Measurements from ENCODE around the gene U2AF1L4.

U2AF1L4 gene

DNA sequence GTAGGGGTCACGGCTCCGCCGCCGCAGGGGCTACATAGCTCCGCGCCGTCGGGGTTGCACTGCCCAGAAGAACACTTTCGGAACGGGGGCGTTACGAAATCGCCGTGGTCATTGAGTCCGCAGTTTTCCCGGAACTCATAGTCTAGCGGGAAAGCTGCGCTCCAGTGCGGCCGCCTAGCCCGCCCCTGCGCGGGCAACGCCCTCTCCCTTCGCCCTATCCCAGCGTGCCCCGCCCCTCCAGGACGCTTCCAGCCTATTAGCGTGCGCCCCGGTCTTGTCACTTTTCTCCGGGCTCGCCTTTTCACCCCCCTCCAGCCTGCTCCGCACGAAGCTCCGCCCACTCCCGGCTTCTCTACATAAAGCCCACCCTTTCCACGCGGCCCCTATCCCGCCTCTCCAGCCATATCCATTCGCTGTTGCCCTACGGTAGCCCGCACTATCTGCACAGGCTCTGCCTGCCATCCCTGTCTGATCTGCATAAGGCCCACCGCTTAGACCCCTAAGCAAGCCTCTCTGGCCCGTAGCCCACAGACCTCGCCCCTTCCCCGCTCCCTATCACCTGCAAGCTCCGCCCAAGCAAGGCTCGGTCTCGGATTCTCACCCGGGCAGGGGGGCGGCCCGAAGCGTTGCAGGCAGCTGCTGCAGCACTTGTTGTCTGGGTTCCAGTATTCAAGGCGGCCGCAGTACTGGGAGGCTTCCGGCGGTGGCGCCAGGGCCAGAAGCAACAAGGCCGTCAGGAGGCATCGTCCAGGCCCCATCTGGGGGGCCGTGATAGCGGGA is 4.6 kb downstream of the U2AF1L4 start:
- Histone ChIP-seq H3K27ac (ENCODE audit: poor library complexity, severe bottlenecking) (peak overlapping the region; percentile 12), H3K9me3 (ENCODE audit: severe bottlenecking) (no peaks in the 10 kb centered on the region), H3K4me3 (ENCODE audit: severe bottlenecking) (peak overlapping the region; percentile 38), H3K36me3 (ENCODE audit: low read depth) (peaks cover 30% of the 10 kb centered on the region), H3K4me1 (ENCODE audit: insufficient read depth, poor library complexity, severe bottlenecking) (no peaks in the 10 kb centered on the region), H3K27me3 (ENCODE audit: insufficient read depth, poor library complexity, severe bottlenecking) (no peaks in the 10 kb centered on the region)
- peak; percentile 83 for ATAC-seq (ENCODE audit: low read depth)
- peak; percentile 97 for DNase-seq (ENCODE audit: low spot score)
- TF ChIP-seq, protein P1, sequence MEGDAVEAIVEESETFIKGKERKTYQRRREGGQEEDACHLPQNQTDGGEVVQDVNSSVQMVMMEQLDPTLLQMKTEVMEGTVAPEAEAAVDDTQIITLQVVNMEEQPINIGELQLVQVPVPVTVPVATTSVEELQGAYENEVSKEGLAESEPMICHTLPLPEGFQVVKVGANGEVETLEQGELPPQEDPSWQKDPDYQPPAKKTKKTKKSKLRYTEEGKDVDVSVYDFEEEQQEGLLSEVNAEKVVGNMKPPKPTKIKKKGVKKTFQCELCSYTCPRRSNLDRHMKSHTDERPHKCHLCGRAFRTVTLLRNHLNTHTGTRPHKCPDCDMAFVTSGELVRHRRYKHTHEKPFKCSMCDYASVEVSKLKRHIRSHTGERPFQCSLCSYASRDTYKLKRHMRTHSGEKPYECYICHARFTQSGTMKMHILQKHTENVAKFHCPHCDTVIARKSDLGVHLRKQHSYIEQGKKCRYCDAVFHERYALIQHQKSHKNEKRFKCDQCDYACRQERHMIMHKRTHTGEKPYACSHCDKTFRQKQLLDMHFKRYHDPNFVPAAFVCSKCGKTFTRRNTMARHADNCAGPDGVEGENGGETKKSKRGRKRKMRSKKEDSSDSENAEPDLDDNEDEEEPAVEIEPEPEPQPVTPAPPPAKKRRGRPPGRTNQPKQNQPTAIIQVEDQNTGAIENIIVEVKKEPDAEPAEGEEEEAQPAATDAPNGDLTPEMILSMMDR (IDR thresholded peaks at IDR 0.05; ENCODE audit: poor library complexity, severe bottlenecking) = peak; percentile 16

DNA sequence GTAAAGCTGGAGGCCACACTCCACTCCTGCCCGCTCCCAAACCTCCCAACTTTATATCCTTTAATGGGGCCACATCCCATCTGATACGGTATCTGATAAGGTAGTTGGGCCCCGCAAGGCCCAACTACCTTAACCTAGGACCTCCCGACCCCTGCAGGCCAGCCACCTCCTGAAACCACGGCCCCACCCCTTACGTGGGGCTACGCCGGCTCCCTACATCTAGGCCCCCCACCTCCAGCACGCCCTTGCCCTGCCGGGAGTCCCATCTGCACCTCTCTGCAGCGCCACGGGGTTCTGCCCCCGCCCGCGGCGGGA is 5.2 kb downstream of the U2AF1L4 start:
- peak; percentile 8; the same call in 1 of the 3 replicates for ATAC-seq (ENCODE audit: low read depth)
- TF ChIP-seq, protein P1 (IDR thresholded peaks at IDR 0.05; ENCODE audit: poor library complexity, severe bottlenecking) = no peak
- Histone ChIP-seq H3K4me1 (ENCODE audit: insufficient read depth, poor library complexity, severe bottlenecking) (no peaks in the 10 kb centered on the region), H3K4me3 (ENCODE audit: severe bottlenecking) (peak overlapping the region; percentile 38), H3K27me3 (ENCODE audit: insufficient read depth, poor library complexity, severe bottlenecking) (no peaks in the 10 kb centered on the region), H3K27ac (ENCODE audit: poor library complexity, severe bottlenecking) (no peak overlapping the region), H3K36me3 (ENCODE audit: low read depth) (peaks cover 34% of the 10 kb centered on the region), H3K9me3 (ENCODE audit: severe bottlenecking) (no peaks in the 10 kb centered on the region)
- DNase-seq (ENCODE audit: low spot score) = no peak

DNA sequence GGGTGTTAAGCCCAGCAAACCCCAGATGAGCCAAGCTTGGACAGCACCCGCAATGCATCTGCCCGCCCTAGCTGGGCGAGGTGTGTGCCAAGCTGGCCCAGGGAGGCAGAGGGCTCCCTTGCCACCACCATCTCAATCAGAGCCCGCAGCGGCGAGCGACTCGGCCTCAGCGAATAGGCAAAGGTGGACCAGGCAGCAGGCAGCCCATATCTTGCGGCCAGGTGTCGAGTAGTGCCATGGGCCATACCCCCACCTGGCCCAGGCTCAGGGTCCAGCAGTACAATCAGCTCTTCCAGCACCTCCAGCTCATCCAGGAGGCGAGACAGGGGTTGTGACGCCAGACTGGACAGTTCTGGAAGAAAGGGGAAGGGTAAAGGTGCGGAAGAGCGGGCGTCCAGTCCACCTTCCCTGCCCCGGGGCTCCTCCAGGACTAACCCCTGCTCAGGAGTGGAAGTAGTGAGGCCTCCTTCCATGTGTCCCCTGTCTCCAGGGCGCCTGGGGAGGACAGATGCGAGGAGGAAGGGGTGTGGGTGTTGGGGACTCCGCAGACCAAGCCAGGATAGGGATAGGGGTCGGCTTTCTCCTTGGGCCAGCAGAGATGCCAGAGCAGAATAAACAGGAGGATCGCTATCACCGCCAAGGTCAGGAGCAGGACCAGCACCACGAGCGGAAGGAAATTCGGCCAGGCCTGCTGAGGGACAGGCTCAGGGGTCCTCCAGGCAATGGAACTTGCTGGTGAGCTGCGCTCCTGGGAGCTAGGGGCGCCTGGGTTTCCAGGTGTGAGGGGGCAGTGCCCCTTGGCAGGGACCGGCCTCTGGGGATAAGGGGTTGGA is 5.7 kb downstream of the U2AF1L4 start:
- H3K36me3 ChIP-seq (ENCODE audit: low read depth) = peaks cover 37% of the 10 kb centered on the region
- ATAC-seq (ENCODE audit: low read depth) (no peak), DNase-seq (ENCODE audit: low spot score) (no peak)
- no peaks in the 10 kb centered on the region for H3K27me3 ChIP-seq (ENCODE audit: insufficient read depth, poor library complexity, severe bottlenecking)
- H3K4me1 ChIP-seq (ENCODE audit: insufficient read depth, poor library complexity, severe bottlenecking) = no peaks in the 10 kb centered on the region
- TF ChIP-seq, protein P1 (IDR thresholded peaks at IDR 0.05; ENCODE audit: poor library complexity, severe bottlenecking) = no peak
- H3K9me3 ChIP-seq (ENCODE audit: severe bottlenecking) = no peaks in the 10 kb centered on the region
- H3K27ac ChIP-seq (ENCODE audit: poor library complexity, severe bottlenecking) = no peak overlapping the region
- peak overlapping the region; percentile 38 for H3K4me3 ChIP-seq (ENCODE audit: severe bottlenecking)

DNA sequence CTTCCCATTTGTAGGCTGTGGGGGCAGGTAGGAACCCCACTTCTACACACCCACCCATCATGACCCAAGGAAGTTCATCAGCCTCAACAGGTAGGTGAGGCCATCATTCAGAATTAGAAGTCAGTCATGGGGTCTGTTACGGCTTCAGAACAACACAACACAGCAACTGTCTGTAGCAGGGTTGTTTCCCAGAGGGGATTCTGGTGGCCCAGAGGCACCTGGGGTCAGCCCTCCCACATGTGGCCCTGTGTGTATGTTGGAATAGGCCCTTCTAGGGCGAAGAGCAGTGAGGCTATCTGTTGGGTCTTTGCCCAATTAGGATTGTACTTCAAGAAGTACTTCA is 6.4 kb downstream of the U2AF1L4 start:
- Histone ChIP-seq H3K4me3 (ENCODE audit: severe bottlenecking) (no peak overlapping the region), H3K9me3 (ENCODE audit: severe bottlenecking) (no peaks in the 10 kb centered on the region), H3K36me3 (ENCODE audit: low read depth) (peaks cover 44% of the 10 kb centered on the region), H3K4me1 (ENCODE audit: insufficient read depth, poor library complexity, severe bottlenecking) (no peaks in the 10 kb centered on the region), H3K27me3 (ENCODE audit: insufficient read depth, poor library complexity, severe bottlenecking) (no peaks in the 10 kb centered on the region), H3K27ac (ENCODE audit: poor library complexity, severe bottlenecking) (no peak overlapping the region)
- no peak for DNase-seq (ENCODE audit: low spot score)
- no peak for ATAC-seq (ENCODE audit: low read depth)
- TF ChIP-seq, protein P1 (IDR thresholded peaks at IDR 0.05; ENCODE audit: poor library complexity, severe bottlenecking) = no peak
